Trophoblast cell (in vitro differentiated cells and primary cell): ENCODE data around the gene FPGS.
"Not testable (repeated sequence)": the region's sequence is repeated elsewhere in the genome, so short reads cannot be mapped to it uniquely, and the experiment has no call there.

Source experiments
- DNase-seq, 2 donors: peaks; one replicate each; pipeline ENCODE4 v3.0.0-alpha.2; 2016
- H2AFZ ChIP-seq: 2 replicates; pipeline ENCODE4 v1.6.1; 2013; ENCODE audit warnings: low read length, moderate library complexity, mild to moderate bottlenecking; ENCODE audit not compliant: insufficient read depth, poor library complexity
- H2AK5ac ChIP-seq: 2 replicates; pipeline ENCODE4 v1.6.1; 2013; ENCODE audit warnings: mild to moderate bottlenecking, low read length
- H2BK120ac ChIP-seq: 2 replicates; pipeline ENCODE4 v1.6.1; 2013; ENCODE audit warnings: low read length, mild to moderate bottlenecking, moderate library complexity; ENCODE audit not compliant: insufficient read depth, poor library complexity
- H2BK12ac ChIP-seq: 2 replicates; pipeline ENCODE4 v1.6.1; 2013; ENCODE audit warnings: mild to moderate bottlenecking, low read length, moderate library complexity
- H2BK5ac ChIP-seq: 2 replicates; pipeline ENCODE4 v1.6.1; 2013; ENCODE audit warnings: low read length, low read depth, moderate library complexity, mild to moderate bottlenecking; ENCODE audit not compliant: poor library complexity
- H3K14ac ChIP-seq: 2 replicates; pipeline ENCODE4 v1.6.1; 2013; ENCODE audit warnings: mild to moderate bottlenecking, low read length
- H3K18ac ChIP-seq: 2 replicates; pipeline ENCODE4 v1.6.1; 2013; ENCODE audit warnings: mild to moderate bottlenecking, low read length
- H3K23ac ChIP-seq: 2 replicates; pipeline ENCODE4 v1.6.1; 2013; ENCODE audit warnings: low read length
- H3K27ac ChIP-seq: 2 replicates; pipeline ENCODE4 v1.5.1; 2013; ENCODE audit warnings: low read depth, mild to moderate bottlenecking, inconsistent platforms, low read length, moderate library complexity
- H3K27me3 ChIP-seq: 2 replicates; pipeline ENCODE4 v1.6.1; 2013; ENCODE audit warnings: inconsistent platforms, mild to moderate bottlenecking, low read length, moderate library complexity; ENCODE audit not compliant: insufficient read depth
- H3K36me3 ChIP-seq, 2 experiments: 1 replicate in 1 of 2; 2 replicates in 1 of 2; pipeline ENCODE4 v1.6.1; 2013; ENCODE audit warnings: low read length in 2 of 2, mild to moderate bottlenecking in 2 of 2, moderate library complexity in 1 of 2; ENCODE audit not compliant: insufficient read depth in 2 of 2, control insufficient read depth in 1 of 2
- H3K4ac ChIP-seq: 2 replicates; pipeline ENCODE4 v1.6.1; 2013; ENCODE audit warnings: low read depth, mild to moderate bottlenecking, low read length, moderate library complexity
- H3K4me1 ChIP-seq, 2 experiments: 1 replicate in 1 of 2; 2 replicates in 1 of 2; pipeline ENCODE4 v1.6.1; 2013; ENCODE audit warnings: low read length in 2 of 2, mild to moderate bottlenecking in 2 of 2, moderate library complexity in 1 of 2; ENCODE audit not compliant: insufficient read depth in 2 of 2, control insufficient read depth in 1 of 2
- H3K4me2 ChIP-seq: 2 replicates; pipeline ENCODE4 v1.6.1; 2013; ENCODE audit warnings: inconsistent platforms, mild to moderate bottlenecking, low read length, moderate library complexity
- H3K4me3 ChIP-seq: 2 replicates; pipeline ENCODE4 v1.5.1; 2013; ENCODE audit warnings: mild to moderate bottlenecking, low read depth, low read length, inconsistent platforms
- H3K79me1 ChIP-seq: one replicate; pipeline ENCODE4 v1.6.1; 2013; ENCODE audit warnings: low read length
- H3K79me2 ChIP-seq: 2 replicates; pipeline ENCODE4 v1.6.1; 2013; ENCODE audit warnings: low read length, mild to moderate bottlenecking; ENCODE audit not compliant: control insufficient read depth, insufficient read depth, poor library complexity
- H3K9ac ChIP-seq: 2 replicates; pipeline ENCODE4 v1.6.1; 2013; ENCODE audit warnings: mild to moderate bottlenecking, low read length
- H3K9me3 ChIP-seq: 2 replicates; pipeline ENCODE4 v1.6.1; 2013; ENCODE audit warnings: low read depth, mild to moderate bottlenecking, control low read depth, inconsistent platforms, low read length; ENCODE audit not compliant: insufficient read depth
- H4K12ac ChIP-seq: 2 replicates; pipeline ENCODE4 v1.6.1; 2013; ENCODE audit warnings: low read depth, mild to moderate bottlenecking, low read length, moderate library complexity
- H4K8ac ChIP-seq: 2 replicates; pipeline ENCODE4 v1.6.1; 2013; ENCODE audit warnings: low read depth, mild to moderate bottlenecking, low read length, moderate library complexity
- H4K91ac ChIP-seq: one replicate; pipeline ENCODE4 v1.6.1; 2013; ENCODE audit warnings: low read depth, mild to moderate bottlenecking, low read length, moderate library complexity
- WGBS: extraction: QIAGEN DNeasy Blood & Tissue Kit; methylation state at CpG from one replicate; pipeline ENCODE4 v1.1.7; 2013; ENCODE audit warnings: missing lambda C conversion rate; ENCODE audit not compliant: insufficient read length, insufficient coverage; ENCODE audit errors: extremely low coverage; 5-methylcytosine and 5-hydroxymethylcytosine counted together

Gene FPGS

GRCh38 chr9:127755061-127756060 is 47.3 kb upstream of the FPGS start:
- H3K27ac ChIP-seq = no peak overlapping the region
- H2BK12ac ChIP-seq = no peak overlapping the region

GRCh38 chr9:127756233-127756632 is 46.4 kb upstream of the FPGS start:
- no peak overlapping the region for H4K91ac ChIP-seq
- no peak overlapping the region for H3K4ac ChIP-seq
- H2BK12ac ChIP-seq = no peak overlapping the region
- no peaks in the 10 kb centered on the region for H3K79me2 ChIP-seq
- H3K79me1 ChIP-seq = no peaks in the 10 kb centered on the region
- H3K18ac ChIP-seq = no peak overlapping the region
- H3K9ac ChIP-seq = no peak overlapping the region
- H3K4me1 ChIP-seq = peaks cover 0 to 3% of the 10 kb centered on the region in 2 experiments
- no peak overlapping the region for H3K23ac ChIP-seq
- H2AFZ ChIP-seq = no peak overlapping the region
- no peak overlapping the region for H2BK5ac ChIP-seq
- peak in 1 of 2 donors; percentile 80 for DNase-seq
- no peaks in the 10 kb centered on the region for H3K36me3 ChIP-seq
- no peak overlapping the region for H3K27ac ChIP-seq
- H3K9me3 ChIP-seq = no peaks in the 10 kb centered on the region
- H3K27me3 ChIP-seq = peaks cover 29% of the 10 kb centered on the region
- H2BK120ac ChIP-seq = no peak overlapping the region
- H3K4me2 ChIP-seq = no peak overlapping the region
- no peak overlapping the region for H4K8ac ChIP-seq
- H2AK5ac ChIP-seq = no peak overlapping the region
- no peak overlapping the region for H3K4me3 ChIP-seq
- no peak overlapping the region for H3K14ac ChIP-seq
- H4K12ac ChIP-seq = no peak overlapping the region
- no CpG with 5 or more reads among the region's 3 CpGs for WGBS

More at GRCh38 chr9:127755061-127756060, 47.3 kb upstream of the FPGS start:
- H3K18ac ChIP-seq = no peak overlapping the region
- H4K12ac ChIP-seq = no peak overlapping the region
- H2BK120ac ChIP-seq = no peak overlapping the region
- no peak overlapping the region for H2BK5ac ChIP-seq
- H3K9ac ChIP-seq = no peak overlapping the region
- H3K4me3 ChIP-seq = no peak overlapping the region
- no peak for DNase-seq
- no peak overlapping the region for H3K4ac ChIP-seq
- no peak overlapping the region for H2AK5ac ChIP-seq
- H3K4me1 ChIP-seq = peaks cover 0 to 3% of the 10 kb centered on the region in 2 experiments
- peaks cover 29% of the 10 kb centered on the region for H3K27me3 ChIP-seq
- H3K79me1 ChIP-seq = no peaks in the 10 kb centered on the region
- H2AFZ ChIP-seq = no peak overlapping the region
- H3K14ac ChIP-seq = no peak overlapping the region
- no peaks in the 10 kb centered on the region for H3K9me3 ChIP-seq
- no CpG with 5 or more reads among the region's 61 CpGs for WGBS
- H3K36me3 ChIP-seq = no peaks in the 10 kb centered on the region
- H4K8ac ChIP-seq = no peak overlapping the region
- H4K91ac ChIP-seq = no peak overlapping the region
- no peaks in the 10 kb centered on the region for H3K79me2 ChIP-seq
- H3K23ac ChIP-seq = no peak overlapping the region
- peak overlapping the region; percentile 42 for H3K4me2 ChIP-seq

- H3K79me2 ChIP-seq, H3K23ac ChIP-seq, H3K4me1 ChIP-seq, H3K18ac ChIP-seq, H3K27ac ChIP-seq, H3K14ac ChIP-seq, H3K9ac ChIP-seq, H3K4me2 ChIP-seq, H2AFZ ChIP-seq, DNase-seq, H2BK5ac ChIP-seq, H3K4me3 ChIP-seq, H2AK5ac ChIP-seq, H4K12ac ChIP-seq, H3K4ac ChIP-seq, H3K36me3 ChIP-seq, H3K79me1 ChIP-seq, H2BK12ac ChIP-seq, H2BK120ac ChIP-seq, H4K8ac ChIP-seq, H4K91ac ChIP-seq, H3K9me3 ChIP-seq: not testable (repeated sequence)
- H3K27me3 ChIP-seq = peaks cover 29% of the 10 kb centered on the region
- WGBS = no CpG with 5 or more reads among the region's 11 CpGs
Measured at GRCh38 chr9:127756776-127757175, 45.9 kb upstream of the FPGS start.

GRCh38 chr9:127758843-127759242 is 43.8 kb upstream of the FPGS start:
- Histone ChIP-seq H3K4ac (no peak overlapping the region), H3K27me3 (peaks cover 20% of the 10 kb centered on the region), H4K91ac (no peak overlapping the region), H4K12ac (no peak overlapping the region), H4K8ac (no peak overlapping the region), H3K36me3 (no peaks in the 10 kb centered on the region), H3K27ac (no peak overlapping the region), H2BK12ac (no peak overlapping the region), H3K14ac (no peak overlapping the region), H3K9ac (no peak overlapping the region), H3K23ac (no peak overlapping the region), H3K4me2 (no peak overlapping the region), H2AFZ (no peak overlapping the region), H3K79me1 (peaks cover 2% of the 10 kb centered on the region), H2BK120ac (no peak overlapping the region), H2BK5ac (no peak overlapping the region), H3K4me3 (no peak overlapping the region), H3K4me1 (peaks cover 6 to 12% of the 10 kb centered on the region in 2 experiments), H3K9me3 (no peaks in the 10 kb centered on the region), H3K18ac (no peak overlapping the region), H2AK5ac (no peak overlapping the region), H3K79me2 (no peaks in the 10 kb centered on the region)
- WGBS = no CpG with 5 or more reads among the region's 5 CpGs
- DNase-seq = no peak
